Measurements from ENCODE around the gene SPATC1L.
A peak's percentile ranks its signal among the peaks of the same experiment; 100 is the strongest.

The SPATC1L gene

DNA sequence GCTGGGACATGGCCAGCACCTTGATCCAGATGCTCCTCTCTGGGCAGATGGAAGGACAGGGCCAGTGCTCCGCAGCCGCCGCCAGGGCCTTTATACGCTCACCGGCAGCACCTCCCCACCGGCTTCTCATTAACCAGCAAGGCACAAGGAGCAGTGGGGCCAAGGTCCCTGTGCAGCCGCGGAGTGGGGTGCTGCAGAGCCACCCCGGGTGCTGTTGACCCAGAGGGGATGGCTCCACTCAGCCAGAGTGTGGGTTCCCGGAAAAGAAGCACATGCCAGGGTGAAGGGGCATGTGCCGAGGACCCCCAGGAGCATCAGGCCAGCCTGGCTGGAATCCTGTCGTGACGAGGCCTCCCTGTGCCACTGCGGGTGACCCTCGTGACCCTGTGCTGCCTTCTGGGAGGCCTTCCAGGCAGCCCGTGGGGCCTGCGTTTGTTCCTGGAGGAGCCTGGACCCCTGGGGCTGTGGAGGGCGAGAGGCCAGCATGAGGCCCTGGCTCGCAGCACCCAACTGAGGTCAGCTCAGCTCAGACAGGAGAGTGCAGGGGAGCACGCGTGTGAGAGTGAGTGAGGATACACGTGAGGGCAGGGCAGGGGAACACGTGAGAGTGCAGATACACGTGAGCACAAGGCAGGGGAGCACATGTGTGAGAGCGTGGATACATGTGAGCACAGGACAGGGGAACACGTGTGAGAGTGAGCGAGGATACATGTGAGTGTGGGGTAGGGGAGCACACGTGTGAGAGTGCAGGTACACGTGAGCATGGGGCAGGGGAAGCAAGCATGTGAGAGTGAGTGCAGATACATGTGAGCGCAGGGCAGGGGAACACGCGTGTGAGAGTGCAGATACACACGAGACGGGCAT lies 28.5 kb downstream of the SPATC1L start, which contains the start of gene FTCD:
TSS of gene FTCD (minus strand) at position 66 of the 864 bp plus-strand sequence. CDS start at position 10, 56 bp downstream.
- in situ Hi-C loops (cut with HindIII; ENCODE audit: low sequenced_read_pairs) = no loop called here
- H3K4me3 ChIP-seq (ENCODE audit: low read depth, low read length) = no peak within 1 kb of the TSS
- no peak for DNase-seq (ENCODE audit: low read depth)
- TF ChIP-seq, protein P1, sequence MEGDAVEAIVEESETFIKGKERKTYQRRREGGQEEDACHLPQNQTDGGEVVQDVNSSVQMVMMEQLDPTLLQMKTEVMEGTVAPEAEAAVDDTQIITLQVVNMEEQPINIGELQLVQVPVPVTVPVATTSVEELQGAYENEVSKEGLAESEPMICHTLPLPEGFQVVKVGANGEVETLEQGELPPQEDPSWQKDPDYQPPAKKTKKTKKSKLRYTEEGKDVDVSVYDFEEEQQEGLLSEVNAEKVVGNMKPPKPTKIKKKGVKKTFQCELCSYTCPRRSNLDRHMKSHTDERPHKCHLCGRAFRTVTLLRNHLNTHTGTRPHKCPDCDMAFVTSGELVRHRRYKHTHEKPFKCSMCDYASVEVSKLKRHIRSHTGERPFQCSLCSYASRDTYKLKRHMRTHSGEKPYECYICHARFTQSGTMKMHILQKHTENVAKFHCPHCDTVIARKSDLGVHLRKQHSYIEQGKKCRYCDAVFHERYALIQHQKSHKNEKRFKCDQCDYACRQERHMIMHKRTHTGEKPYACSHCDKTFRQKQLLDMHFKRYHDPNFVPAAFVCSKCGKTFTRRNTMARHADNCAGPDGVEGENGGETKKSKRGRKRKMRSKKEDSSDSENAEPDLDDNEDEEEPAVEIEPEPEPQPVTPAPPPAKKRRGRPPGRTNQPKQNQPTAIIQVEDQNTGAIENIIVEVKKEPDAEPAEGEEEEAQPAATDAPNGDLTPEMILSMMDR (IDR thresholded peaks at IDR 0.05; ENCODE audit: low read depth, low read length, missing control alignments) = no peak

- in situ Hi-C loops (cut with HindIII; ENCODE audit: low sequenced_read_pairs) = no loop called here
- H3K4me3 ChIP-seq (ENCODE audit: low read depth, low read length) = no peak overlapping the region
- TF ChIP-seq, protein P1 (IDR thresholded peaks at IDR 0.05; ENCODE audit: low read depth, low read length, missing control alignments) = no peak
- DNase-seq (ENCODE audit: low read depth) = no peak
Observed at GRCh38 chr21:46154955-46155513, 29.2 kb downstream of the SPATC1L start.

DNA sequence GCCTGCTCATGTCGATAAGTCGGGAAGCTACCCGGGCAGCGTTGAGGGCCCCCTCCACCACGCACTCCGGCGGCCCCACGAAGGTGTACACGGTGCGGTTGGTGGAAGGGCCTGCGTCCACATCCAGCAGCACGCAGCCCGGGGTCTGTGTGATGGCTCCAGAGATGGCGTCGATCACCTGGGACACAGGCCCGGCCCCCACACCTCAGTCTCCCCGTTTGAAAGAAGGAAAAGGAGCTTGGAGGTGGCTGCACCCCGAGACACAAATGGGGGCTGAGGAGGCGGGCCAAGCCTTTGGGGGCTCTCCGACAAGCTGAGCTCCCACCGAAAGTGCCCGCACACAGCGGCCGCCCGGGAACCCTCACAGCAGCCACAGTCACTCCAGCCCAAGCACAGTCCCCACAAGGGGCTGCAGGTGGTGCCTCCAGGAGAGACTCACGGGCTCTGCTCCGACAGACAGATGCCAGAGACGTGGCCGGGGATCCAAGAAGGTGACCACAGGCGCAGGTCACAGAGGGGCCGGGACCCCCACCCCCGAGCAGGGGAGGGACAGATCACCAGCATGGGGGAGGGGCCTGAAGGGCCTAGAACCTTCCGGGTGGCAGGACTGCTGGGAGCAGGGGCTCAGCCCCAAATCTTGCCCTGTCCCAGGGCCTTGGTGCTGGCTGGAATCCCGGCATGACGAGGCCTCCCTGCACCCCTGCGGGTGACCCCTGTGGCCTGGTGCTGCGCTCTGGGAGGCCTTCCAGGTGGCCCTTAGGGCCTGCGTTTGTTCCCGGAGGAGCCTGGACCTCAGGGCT lies 29.9 kb downstream of the SPATC1L start:
- in situ Hi-C loops (cut with HindIII; ENCODE audit: low sequenced_read_pairs) = no loop called here
- no peak overlapping the region for H3K4me3 ChIP-seq (ENCODE audit: low read depth, low read length)

DNA sequence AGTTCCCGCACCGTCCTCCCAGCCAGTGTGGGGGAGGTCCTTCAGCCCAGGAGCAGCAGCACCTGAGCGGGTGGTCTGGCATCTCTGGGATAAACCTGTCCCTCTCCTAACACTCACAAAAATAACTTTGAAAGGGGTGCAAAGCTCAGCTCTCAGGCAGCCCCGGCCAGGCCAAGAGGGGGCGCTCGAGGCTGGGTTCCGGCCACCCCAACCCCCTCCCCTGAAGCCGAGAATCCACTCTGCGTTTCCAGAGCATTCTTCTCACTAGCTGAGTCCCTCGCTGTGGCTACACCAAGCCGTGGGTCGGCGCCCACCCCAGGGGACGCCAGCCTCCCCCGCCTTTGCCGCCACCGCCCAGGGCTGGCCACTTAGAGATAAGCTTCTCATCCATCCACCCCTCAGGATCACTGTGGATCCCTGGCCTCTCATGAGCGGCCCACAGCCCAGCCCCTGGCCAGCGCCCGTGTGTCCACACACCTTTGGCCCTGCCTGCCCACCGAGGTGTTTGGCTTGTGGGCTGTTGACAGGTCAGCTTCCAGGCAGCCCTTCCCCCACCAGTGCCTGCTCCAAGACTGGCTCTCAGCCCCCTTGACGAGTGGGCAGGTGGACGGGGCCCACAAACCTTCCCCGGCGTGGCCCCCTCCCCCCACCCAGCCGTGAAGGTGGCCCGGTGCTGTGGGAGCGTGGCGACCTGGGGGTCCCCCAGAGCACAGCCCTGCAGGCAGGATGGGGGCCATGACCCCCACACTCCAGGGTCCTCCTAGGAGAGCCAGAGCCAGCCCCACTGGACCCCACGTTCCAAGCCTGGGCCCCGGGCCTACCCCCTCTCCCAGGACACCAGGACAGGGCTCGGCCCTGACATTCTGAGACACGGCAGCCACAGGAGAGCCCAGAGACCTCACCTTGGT lies 30.8 kb downstream of the SPATC1L start:
- DNase-seq (ENCODE audit: low read depth) = no peak

More for the DNA sequence above, 29.9 kb downstream of the SPATC1L start:
- DNase-seq (ENCODE audit: low read depth) = no peak
- TF ChIP-seq, protein P1 (IDR thresholded peaks at IDR 0.05; ENCODE audit: low read depth, low read length, missing control alignments) = no peak

GRCh38 chr21:46152927-46153246 lies 31.4 kb downstream of the SPATC1L start:
- in situ Hi-C loops (cut with HindIII; ENCODE audit: low sequenced_read_pairs) = no loop called here
- TF ChIP-seq, protein P1 (IDR thresholded peaks at IDR 0.05; ENCODE audit: low read depth, low read length, missing control alignments) = no peak
- DNase-seq (ENCODE audit: low read depth) = no peak
- no peak overlapping the region for H3K4me3 ChIP-seq (ENCODE audit: low read depth, low read length)

More for the DNA sequence above, 30.8 kb downstream of the SPATC1L start:
- TF ChIP-seq, protein P1 (IDR thresholded peaks at IDR 0.05; ENCODE audit: low read depth, low read length, missing control alignments) = peak; percentile 76
- in situ Hi-C loops (cut with HindIII; ENCODE audit: low sequenced_read_pairs) = no loop called here
- no peak overlapping the region for H3K4me3 ChIP-seq (ENCODE audit: low read depth, low read length)

All from astrocyte of the cerebellum (primary cell).